ENCODE measurements around the gene PDE4D. TPM values are rescaled to one million over a fixed set of nuclear protein-coding genes. Genes with fewer than 3 reads are reported as not detected.

PDE4D gene
- total RNA-seq, 2 experiments from 2014 or later = 164 to 175 TPM

GRCh38 chr5:59034498-59035186, 858.9 kb downstream of the PDE4D start:
- peak overlapping the region; percentile 10 for H3K4me3 ChIP-seq (ENCODE audit: low read length)
- Mint-ChIP-seq H3K27ac (peak overlapping the region; percentile 96), H3K4me3 (peak overlapping the region; percentile 86), H3K4me1 (ENCODE audit: low read depth) (peaks cover 76% of the 10 kb centered on the region), H3K27me3 (no peaks in the 10 kb centered on the region), H3K9me3 (no peaks in the 10 kb centered on the region), H3K36me3 (ENCODE audit: low read depth) (peaks cover 69% of the 10 kb centered on the region)
- intact Hi-C loops (cut with DNase I, micrococcal nuclease) = loop anchor here (1.0 to 10.0 kb wide), 5 partner anchors 37 to 338 kb away; no protein-coding TSS in a partner anchor
- ChIA-PET POLR2A (interaction anchor here (0.6 to 4.4 kb wide), 6 partner anchors 76 to 154 kb away, joined by 3 to 69 read pairs (median 20); no protein-coding TSS in a partner anchor), CTCF (interaction anchor here (0.7 to 3.6 kb wide), 16 partner anchors 10 to 153 kb away, joined by 3 to 29 read pairs (median 4); no protein-coding TSS in a partner anchor)
- peak; percentile 80 for TF ChIP-seq CTCF (IDR thresholded peaks at IDR 0.05)
- ATAC-seq (ENCODE audit: poor library complexity) = no peak
- H3K27me3 ChIP-seq (ENCODE audit: control insufficient read depth in 1 of 2, insufficient read depth in 2 of 2, low read length in 2 of 2) = no peaks in the 10 kb centered on the region
- H3K27ac ChIP-seq (ENCODE audit: low read depth in 1 of 2, low read length in 2 of 2) = no peak overlapping the region
- H3K36me3 ChIP-seq (ENCODE audit: insufficient read depth, low read length) = peaks cover 19% of the 10 kb centered on the region
- H3K4me1 ChIP-seq (ENCODE audit: insufficient read depth, low read length) = peaks cover 13% of the 10 kb centered on the region
- peak in 5 of 14 experiments; percentile 17 to 74 (median 61) for DNase-seq
- no peaks in the 10 kb centered on the region for H3K9me3 ChIP-seq (ENCODE audit: control insufficient read depth in 1 of 2, insufficient read depth in 1 of 2, low read length in 2 of 2)

GRCh38 chr5:59027145-59027907, 866.2 kb downstream of the PDE4D start:
- Histone ChIP-seq H3K27ac (ENCODE audit: low read depth in 1 of 2, low read length in 2 of 2) (no peak overlapping the region), H3K36me3 (ENCODE audit: insufficient read depth, low read length) (peaks cover 20% of the 10 kb centered on the region), H3K4me3 (ENCODE audit: low read length) (no peak overlapping the region), H3K9me3 (ENCODE audit: control insufficient read depth in 1 of 2, insufficient read depth in 1 of 2, low read length in 2 of 2) (no peaks in the 10 kb centered on the region), H3K27me3 (ENCODE audit: control insufficient read depth in 1 of 2, insufficient read depth in 2 of 2, low read length in 2 of 2) (no peaks in the 10 kb centered on the region), H3K4me1 (ENCODE audit: insufficient read depth, low read length) (peaks cover 6% of the 10 kb centered on the region)
- Mint-ChIP-seq H3K9me3 (no peaks in the 10 kb centered on the region), H3K4me1 (ENCODE audit: low read depth) (peaks cover 61% of the 10 kb centered on the region), H3K4me3 (no peak overlapping the region), H3K27ac (no peak overlapping the region), H3K36me3 (ENCODE audit: low read depth) (peaks cover 92% of the 10 kb centered on the region), H3K27me3 (no peaks in the 10 kb centered on the region)
- no peak for ATAC-seq (ENCODE audit: poor library complexity)
- no peak for DNase-seq
- CTCF ChIA-PET = no interaction called here
- TF ChIP-seq CTCF (IDR thresholded peaks at IDR 0.05) = no peak
- intact Hi-C loops (cut with DNase I, micrococcal nuclease) = no loop called here
- POLR2A ChIA-PET = interaction anchor here (1.2 to 1.5 kb wide), 2 partner anchors 12 to 146 kb away, joined by 3 read pairs; no protein-coding TSS in a partner anchor

- Histone ChIP-seq H3K27ac (ENCODE audit: low read depth in 1 of 2, low read length in 2 of 2) (no peak overlapping the region), H3K9me3 (ENCODE audit: control insufficient read depth in 1 of 2, insufficient read depth in 1 of 2, low read length in 2 of 2) (no peaks in the 10 kb centered on the region), H3K27me3 (ENCODE audit: control insufficient read depth in 1 of 2, insufficient read depth in 2 of 2, low read length in 2 of 2) (no peaks in the 10 kb centered on the region), H3K4me1 (ENCODE audit: insufficient read depth, low read length) (peaks cover 7% of the 10 kb centered on the region), H3K36me3 (ENCODE audit: insufficient read depth, low read length) (peaks cover 14% of the 10 kb centered on the region), H3K4me3 (ENCODE audit: low read length) (no peak overlapping the region)
- Mint-ChIP-seq H3K9me3 (no peaks in the 10 kb centered on the region), H3K36me3 (ENCODE audit: low read depth) (peaks cover 99% of the 10 kb centered on the region), H3K27me3 (no peaks in the 10 kb centered on the region), H3K4me1 (ENCODE audit: low read depth) (peaks cover 67% of the 10 kb centered on the region), H3K27ac (no peak overlapping the region), H3K4me3 (no peak overlapping the region)
- ATAC-seq (ENCODE audit: poor library complexity) (no peak), DNase-seq (no peak)
- intact Hi-C loops (cut with DNase I, micrococcal nuclease) = no loop called here
- TF ChIP-seq CTCF (IDR thresholded peaks at IDR 0.05) = no peak
- POLR2A ChIA-PET = no interaction called here
- CTCF ChIA-PET = no interaction called here
Observed at GRCh38 chr5:59025734-59026133, 867.8 kb downstream of the PDE4D start.
